ENCODE measurements around the gene LTA.
A peak's percentile ranks its signal among the peaks of the same experiment; 100 is the strongest.

Gene LTA

GRCh38 chr6:31572041-31572911, at the start of gene LTA:
Gene LTA, plus strand, starts transcription at chr6:31572289. Its CDS starts 454 bp downstream, at chr6:31572743.
- peak; percentile 77 to 80 (median 80) for DNase-seq (ENCODE audit: low read depth in 2 of 3, low spot score in 1 of 3)

GRCh38 chr6:31525553-31525931, 46.5 kb upstream of the LTA start:
- no peak for DNase-seq (ENCODE audit: low read depth in 2 of 3, low spot score in 1 of 3)

- no peak for DNase-seq (ENCODE audit: low read depth in 2 of 3, low spot score in 1 of 3)
Measured at GRCh38 chr6:31525932-31526591, 46.0 kb upstream of the LTA start.

GRCh38 chr6:31528307-31528777, 43.7 kb upstream of the LTA start:
- no peak for DNase-seq (ENCODE audit: low read depth in 2 of 3, low spot score in 1 of 3)

GRCh38 chr6:31528821-31529328, 43.2 kb upstream of the LTA start, which contains the start of gene MCCD1:
Gene MCCD1, plus strand, starts transcription at chr6:31528962. Its CDS starts 53 bp downstream, at chr6:31529015.
- DNase-seq (ENCODE audit: low read depth in 2 of 3, low spot score in 1 of 3): no peak

GRCh38 chr6:31529329-31530150, 42.5 kb upstream of the LTA start:
- DNase-seq (ENCODE audit: low read depth in 2 of 3, low spot score in 1 of 3): no peak

GRCh38 chr6:31530659-31531058, 41.4 kb upstream of the LTA start:
- DNase-seq (ENCODE audit: low read depth in 2 of 3, low spot score in 1 of 3): no peak

- no peak for DNase-seq (ENCODE audit: low read depth in 2 of 3, low spot score in 1 of 3)
Measured at GRCh38 chr6:31531162-31531561, 40.9 kb upstream of the LTA start.

GRCh38 chr6:31531771-31532643, 40.1 kb upstream of the LTA start:
- no peak for DNase-seq (ENCODE audit: low read depth in 2 of 3, low spot score in 1 of 3)

- no peak for DNase-seq (ENCODE audit: low read depth in 2 of 3, low spot score in 1 of 3)
Measured at GRCh38 chr6:31532644-31533454, 39.2 kb upstream of the LTA start.

- no peak for DNase-seq (ENCODE audit: low read depth in 2 of 3, low spot score in 1 of 3)
Measured at GRCh38 chr6:31533455-31533841, 38.6 kb upstream of the LTA start.

GRCh38 chr6:31534011-31534410, 38.1 kb upstream of the LTA start:
- DNase-seq (ENCODE audit: low read depth in 2 of 3, low spot score in 1 of 3): no peak

GRCh38 chr6:31534521-31535040, 37.5 kb upstream of the LTA start:
- DNase-seq (ENCODE audit: low read depth in 2 of 3, low spot score in 1 of 3): no peak

- no peak for DNase-seq (ENCODE audit: low read depth in 2 of 3, low spot score in 1 of 3)
Measured at GRCh38 chr6:31535538-31536324, 36.4 kb upstream of the LTA start.

GRCh38 chr6:31538805-31539400, 33.2 kb upstream of the LTA start:
- DNase-seq (ENCODE audit: low read depth in 2 of 3, low spot score in 1 of 3): no peak

- DNase-seq (ENCODE audit: low read depth in 2 of 3, low spot score in 1 of 3): no peak
Measured at GRCh38 chr6:31540640-31541039, 31.4 kb upstream of the LTA start.

- peak; percentile 40 to 54 (median 52) for DNase-seq (ENCODE audit: low read depth in 2 of 3, low spot score in 1 of 3)
Measured at GRCh38 chr6:31541059-31541657, 30.9 kb upstream of the LTA start.
